Measurements from ENCODE around the gene FBXO30.

FBXO30 gene

DNA sequence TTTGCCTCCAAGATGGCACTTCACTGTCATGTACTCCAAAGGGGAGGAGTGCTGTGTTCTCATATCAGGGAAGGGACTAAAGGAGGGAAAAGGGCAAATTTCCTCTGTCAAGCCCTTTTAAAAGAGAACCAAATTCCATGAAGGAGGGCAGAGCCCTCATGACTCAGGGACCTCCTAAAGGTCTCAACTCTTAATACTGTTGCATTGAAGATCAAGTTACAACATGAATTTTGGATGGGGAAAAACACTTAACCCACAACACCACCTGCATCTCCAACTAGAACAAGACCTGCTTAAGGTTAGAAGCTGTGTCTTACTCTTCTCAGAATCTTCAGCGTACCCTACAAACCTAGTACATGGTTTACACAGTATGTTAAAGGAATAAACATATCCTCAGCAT, 23.7 kb upstream of the FBXO30 start:
- no peak for TF ChIP-seq ZNF384 (IDR thresholded peaks at IDR 0.05)
- CTCF ChIA-PET: no interaction called here
- DNase-seq (ENCODE audit: extremely low spot score): no peak
- POLR2A ChIA-PET: no interaction called here

DNA sequence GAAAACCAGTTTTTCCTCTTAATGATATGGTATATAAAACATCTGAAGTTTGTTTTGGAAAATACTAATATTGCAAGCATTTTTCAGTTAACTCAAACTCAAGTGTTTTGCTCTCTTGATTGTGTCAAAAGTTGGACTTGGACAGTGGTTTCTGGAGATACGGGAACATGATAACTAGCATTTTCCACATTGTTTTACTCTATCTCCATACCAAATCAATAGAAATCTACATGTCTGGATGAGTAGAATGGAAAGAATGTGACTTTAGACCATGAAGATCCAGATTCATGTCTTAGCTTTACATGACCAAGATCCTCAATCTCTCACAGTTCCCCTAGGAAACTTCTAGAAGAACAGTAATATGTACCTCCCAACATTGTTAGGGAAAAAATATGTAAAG, 22.2 kb upstream of the FBXO30 start:
- CTCF ChIA-PET: no interaction called here
- DNase-seq (ENCODE audit: extremely low spot score): no peak
- POLR2A ChIA-PET: no interaction called here
- no peak for TF ChIP-seq FOXA1 (IDR thresholded peaks at IDR 0.05)
- no peak for TF ChIP-seq CTBP1 (IDR thresholded peaks at IDR 0.05; ENCODE audit: borderline replicate concordance)
- no peak for TF ChIP-seq FOXM1 (IDR thresholded peaks at IDR 0.05; ENCODE audit: borderline replicate concordance)
- no peak for TF ChIP-seq SUZ12 (IDR thresholded peaks at IDR 0.05)
- TF ChIP-seq BHLHE40 (IDR thresholded peaks at IDR 0.05; ENCODE audit: borderline replicate concordance): no peak
- no peak for TF ChIP-seq ZNF384 (IDR thresholded peaks at IDR 0.05)
- TF ChIP-seq L3MBTL2 (conservative IDR thresholded peaks at IDR 0.05): no peak
- TF ChIP-seq TARDBP (IDR thresholded peaks at IDR 0.05): no peak
- TF ChIP-seq LEF1 (IDR thresholded peaks at IDR 0.05; ENCODE audit: borderline replicate concordance): no peak
- TF ChIP-seq SP1 (IDR thresholded peaks at IDR 0.05): no peak
- TF ChIP-seq NFRKB (IDR thresholded peaks at IDR 0.05): no peak
- no peak for TF ChIP-seq HDGF (IDR thresholded peaks at IDR 0.05; ENCODE audit: borderline replicate concordance)
- TF ChIP-seq ELF4 (IDR thresholded peaks at IDR 0.05): no peak
- TF ChIP-seq ARNT (IDR thresholded peaks at IDR 0.05): no peak
- TF ChIP-seq FOXK2 (IDR thresholded peaks at IDR 0.05): no peak
- TF ChIP-seq, protein P1, sequence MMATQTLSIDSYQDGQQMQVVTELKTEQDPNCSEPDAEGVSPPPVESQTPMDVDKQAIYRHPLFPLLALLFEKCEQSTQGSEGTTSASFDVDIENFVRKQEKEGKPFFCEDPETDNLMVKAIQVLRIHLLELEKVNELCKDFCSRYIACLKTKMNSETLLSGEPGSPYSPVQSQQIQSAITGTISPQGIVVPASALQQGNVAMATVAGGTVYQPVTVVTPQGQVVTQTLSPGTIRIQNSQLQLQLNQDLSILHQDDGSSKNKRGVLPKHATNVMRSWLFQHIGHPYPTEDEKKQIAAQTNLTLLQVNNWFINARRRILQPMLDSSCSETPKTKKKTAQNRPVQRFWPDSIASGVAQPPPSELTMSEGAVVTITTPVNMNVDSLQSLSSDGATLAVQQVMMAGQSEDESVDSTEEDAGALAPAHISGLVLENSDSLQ (IDR thresholded peaks at IDR 0.05): no peak

DNA sequence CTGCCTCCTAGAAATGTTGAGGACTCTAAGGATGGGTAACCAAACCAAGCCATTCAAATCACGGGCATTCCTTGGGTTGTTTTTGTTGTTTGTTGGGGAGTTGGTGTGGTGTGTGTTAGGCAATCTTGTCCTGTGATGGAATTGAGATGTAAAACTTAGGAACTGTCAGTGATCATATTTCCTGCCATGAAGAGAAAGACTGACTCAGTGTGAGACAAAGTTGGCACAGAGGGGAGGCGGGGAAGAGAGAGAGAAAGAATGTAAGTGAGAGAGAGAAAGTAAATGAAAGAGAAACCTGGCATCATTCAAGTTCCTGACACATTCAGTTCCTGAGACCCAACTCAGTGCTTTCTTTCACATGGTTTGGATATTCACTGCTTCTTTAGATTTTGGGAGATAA, 21.6 kb upstream of the FBXO30 start:
- no peak for DNase-seq (ENCODE audit: extremely low spot score)
- CTCF ChIA-PET: no interaction called here
- POLR2A ChIA-PET: no interaction called here
- no peak for TF ChIP-seq NFRKB (IDR thresholded peaks at IDR 0.05)
- TF ChIP-seq, protein P1 (IDR thresholded peaks at IDR 0.05): peak; percentile 18; the same call in 1 of the 2 replicates

DNA sequence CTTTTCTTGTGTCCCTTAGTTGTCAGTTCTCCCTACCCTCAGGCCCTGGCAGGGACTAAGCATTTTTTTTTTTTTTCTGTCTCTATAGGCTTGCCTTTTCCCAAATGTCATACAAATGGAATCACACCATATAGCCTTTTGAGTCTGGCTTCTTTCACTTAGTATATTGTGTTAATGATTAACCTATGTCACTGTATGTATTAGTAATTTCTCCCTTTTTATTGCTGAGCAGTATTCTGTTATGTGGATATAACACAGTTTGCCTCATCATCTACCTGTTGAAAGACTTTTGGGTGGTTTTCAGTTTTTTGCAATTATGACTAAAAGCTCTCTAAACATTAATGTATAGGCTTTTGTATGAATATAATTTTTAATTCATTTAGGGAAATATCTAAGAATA, 16.0 kb upstream of the FBXO30 start:
- DNase-seq (ENCODE audit: extremely low spot score): no peak
- POLR2A ChIA-PET: no interaction called here
- CTCF ChIA-PET: interaction anchor here (0.6 kb wide), 1 partner anchor 1656 kb away, joined by 5 read pairs; no protein-coding TSS in a partner anchor
- no peak for TF ChIP-seq TARDBP (IDR thresholded peaks at IDR 0.05)
- TF ChIP-seq SUZ12 (IDR thresholded peaks at IDR 0.05): no peak
- no peak for TF ChIP-seq BHLHE40 (IDR thresholded peaks at IDR 0.05; ENCODE audit: borderline replicate concordance)
- TF ChIP-seq ZNF384 (IDR thresholded peaks at IDR 0.05): no peak
- no peak for TF ChIP-seq NFRKB (IDR thresholded peaks at IDR 0.05)

- TF ChIP-seq L3MBTL2 (conservative IDR thresholded peaks at IDR 0.05) (no peak), FOXM1 (IDR thresholded peaks at IDR 0.05; ENCODE audit: borderline replicate concordance) (no peak), SUZ12 (IDR thresholded peaks at IDR 0.05) (no peak), ZNF384 (IDR thresholded peaks at IDR 0.05) (no peak), TARDBP (IDR thresholded peaks at IDR 0.05) (no peak), FOXA1 (IDR thresholded peaks at IDR 0.05) (no peak), HDGF (IDR thresholded peaks at IDR 0.05; ENCODE audit: borderline replicate concordance) (no peak), ELF4 (IDR thresholded peaks at IDR 0.05) (no peak), SP1 (IDR thresholded peaks at IDR 0.05) (no peak), ARNT (IDR thresholded peaks at IDR 0.05) (no peak), BHLHE40 (IDR thresholded peaks at IDR 0.05; ENCODE audit: borderline replicate concordance) (no peak), FOXK2 (IDR thresholded peaks at IDR 0.05) (no peak), CTBP1 (IDR thresholded peaks at IDR 0.05; ENCODE audit: borderline replicate concordance) (no peak)
- TF ChIP-seq, protein P1 (IDR thresholded peaks at IDR 0.05): no peak
- CTCF ChIA-PET: interaction anchor here (0.6 kb wide), 1 partner anchor 1655 kb away, joined by 5 read pairs; no protein-coding TSS in a partner anchor
- POLR2A ChIA-PET: no interaction called here
- DNase-seq (ENCODE audit: extremely low spot score): no peak
Observed at GRCh38 chr6:145829950-145830349, 15.4 kb upstream of the FBXO30 start.

GRCh38 chr6:145829102-145829501, 14.5 kb upstream of the FBXO30 start:
- TF ChIP-seq FOXM1 (IDR thresholded peaks at IDR 0.05; ENCODE audit: borderline replicate concordance): no peak
- TF ChIP-seq ELF4 (IDR thresholded peaks at IDR 0.05): no peak
- TF ChIP-seq BHLHE40 (IDR thresholded peaks at IDR 0.05; ENCODE audit: borderline replicate concordance): no peak
- no peak for TF ChIP-seq ZNF384 (IDR thresholded peaks at IDR 0.05)
- no peak for TF ChIP-seq HDGF (IDR thresholded peaks at IDR 0.05; ENCODE audit: borderline replicate concordance)
- no peak for DNase-seq (ENCODE audit: extremely low spot score)
- ChIA-PET POLR2A (no interaction called here), CTCF (no interaction called here)

GRCh38 chr6:145824344-145824743, 9.7 kb upstream of the FBXO30 start:
- ChIA-PET POLR2A (interaction anchor here (1.7 kb wide), 1 partner anchor 9 kb away, joined by 11 read pairs; the partner anchor contains the start of gene FBXO30), CTCF (no interaction called here)
- TF ChIP-seq LEF1 (IDR thresholded peaks at IDR 0.05; ENCODE audit: borderline replicate concordance) (no peak), FOXM1 (IDR thresholded peaks at IDR 0.05; ENCODE audit: borderline replicate concordance) (no peak), HDGF (IDR thresholded peaks at IDR 0.05; ENCODE audit: borderline replicate concordance) (no peak), BHLHE40 (IDR thresholded peaks at IDR 0.05; ENCODE audit: borderline replicate concordance) (no peak), TARDBP (IDR thresholded peaks at IDR 0.05) (no peak), NFRKB (IDR thresholded peaks at IDR 0.05) (no peak), ZNF384 (IDR thresholded peaks at IDR 0.05) (no peak), FOXA1 (IDR thresholded peaks at IDR 0.05) (no peak), SP1 (IDR thresholded peaks at IDR 0.05) (no peak), ARNT (IDR thresholded peaks at IDR 0.05) (no peak), CTBP1 (IDR thresholded peaks at IDR 0.05; ENCODE audit: borderline replicate concordance) (no peak), L3MBTL2 (conservative IDR thresholded peaks at IDR 0.05) (no peak), SUZ12 (IDR thresholded peaks at IDR 0.05) (no peak), ELF4 (IDR thresholded peaks at IDR 0.05) (no peak), FOXK2 (IDR thresholded peaks at IDR 0.05) (no peak)
- TF ChIP-seq, protein P1 (IDR thresholded peaks at IDR 0.05): no peak
- no peak for DNase-seq (ENCODE audit: extremely low spot score)

All from HEK293T (cell line).